Astrocyte of the spinal cord (primary cell): ENCODE data around the gene GPAT3.

Source experiments
- DNase-seq: peaks from one replicate; pipeline ENCODE4 v3.0.0; 2011; ENCODE audit warnings: low read depth, low spot score
- H3K4me3 ChIP-seq: 2 replicates; pipeline ENCODE4 v1.5.1; 2011; ENCODE audit warnings: low read depth, mild to moderate bottlenecking, low read length, moderate library complexity
- CTCF ChIP-seq: IDR thresholded peaks from 2 replicates; pipeline ENCODE4 v1.5.1; 2012; ENCODE audit warnings: low read depth, mild to moderate bottlenecking, low read length, inconsistent platforms
- in situ Hi-C: cut with HindIII; loops from 2 replicates; pipeline ENCODE4 v1.10.0; 2017; ENCODE audit warnings: low sequenced_read_pairs

GPAT3 gene

DNA sequence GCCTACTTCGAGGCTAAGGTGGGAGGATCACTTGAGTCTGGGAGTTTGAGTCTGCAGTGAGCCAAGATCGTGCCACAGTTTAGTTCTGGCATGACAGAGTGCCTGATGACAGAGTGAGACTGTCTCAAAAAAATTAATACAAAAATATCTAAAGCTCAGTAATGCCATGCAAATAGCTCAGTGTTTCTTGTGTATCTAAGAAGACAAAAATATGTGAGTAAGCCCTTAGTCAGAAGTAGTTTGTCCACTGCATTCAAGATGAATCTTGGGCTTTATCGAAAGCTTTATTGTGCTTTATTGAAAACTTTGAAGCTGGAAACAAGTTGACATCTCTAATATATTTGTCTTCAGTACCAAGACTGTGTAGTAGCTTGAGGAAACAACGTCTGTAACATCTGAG is 115.9 kb downstream of the GPAT3 start:
- in situ Hi-C loops: no loop called here
- TF ChIP-seq CTCF: no peak
- no peak overlapping the region for H3K4me3 ChIP-seq
- no peak for DNase-seq
